Stimulated activated CD4-positive, alpha-beta T cell treated with anti-CD3 and anti-CD28 coated beads, Interleukin-12 subunit alpha, Interleukin-12 subunit beta, amount 100 ng/mL, for 24 hours (primary cell): ENCODE data around the gene SLC39A7.
"Not testable (repeated sequence)": the region's sequence is repeated elsewhere in the genome, so short reads cannot be mapped to it uniquely, and the experiment has no call there.

Experiments used
- DNase-seq, 2 experiments: peaks; one replicate each; pipeline ENCODE4 v3.0.0-alpha.2; 2020; ENCODE audit warnings: low read depth in 2 of 2

SLC39A7 gene

DNA sequence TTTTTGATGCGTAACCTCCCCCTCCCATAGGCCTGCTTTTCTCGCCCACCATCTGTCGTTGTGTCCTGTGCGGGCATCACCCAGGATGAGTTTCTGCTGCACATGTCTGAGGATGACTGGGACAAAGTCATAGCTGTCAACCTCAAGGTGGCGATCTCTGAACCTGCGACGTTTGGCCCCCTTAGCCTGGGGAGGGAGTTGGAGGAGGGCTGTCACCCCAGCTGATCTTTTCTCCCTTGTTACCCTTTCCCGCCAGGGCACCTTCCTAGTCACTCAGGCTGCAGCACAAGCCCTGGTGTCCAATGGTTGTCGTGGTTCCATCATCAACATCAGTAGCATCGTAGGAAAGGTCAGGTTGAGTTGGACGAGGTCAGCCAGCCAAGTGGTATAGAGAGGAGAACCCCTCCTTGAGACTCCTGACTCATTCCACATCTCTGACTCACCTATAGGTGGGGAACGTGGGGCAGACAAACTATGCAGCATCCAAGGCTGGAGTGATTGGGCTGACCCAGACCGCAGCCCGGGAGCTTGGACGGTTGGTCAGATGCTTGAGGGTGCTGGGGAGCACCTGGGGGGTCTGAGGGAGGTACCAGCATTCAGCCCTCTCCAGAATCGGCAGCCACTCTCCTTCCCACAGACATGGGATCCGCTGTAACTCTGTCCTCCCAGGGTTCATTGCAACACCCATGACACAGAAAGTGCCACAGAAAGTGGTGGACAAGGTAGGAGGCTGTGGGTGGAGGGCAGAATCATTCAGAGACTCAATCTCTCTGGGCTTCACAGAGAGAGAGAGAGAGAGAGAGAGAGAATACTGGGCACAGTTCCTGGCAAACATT is 4.7 kb downstream of the SLC39A7 start:
- no peak for DNase-seq

DNA sequence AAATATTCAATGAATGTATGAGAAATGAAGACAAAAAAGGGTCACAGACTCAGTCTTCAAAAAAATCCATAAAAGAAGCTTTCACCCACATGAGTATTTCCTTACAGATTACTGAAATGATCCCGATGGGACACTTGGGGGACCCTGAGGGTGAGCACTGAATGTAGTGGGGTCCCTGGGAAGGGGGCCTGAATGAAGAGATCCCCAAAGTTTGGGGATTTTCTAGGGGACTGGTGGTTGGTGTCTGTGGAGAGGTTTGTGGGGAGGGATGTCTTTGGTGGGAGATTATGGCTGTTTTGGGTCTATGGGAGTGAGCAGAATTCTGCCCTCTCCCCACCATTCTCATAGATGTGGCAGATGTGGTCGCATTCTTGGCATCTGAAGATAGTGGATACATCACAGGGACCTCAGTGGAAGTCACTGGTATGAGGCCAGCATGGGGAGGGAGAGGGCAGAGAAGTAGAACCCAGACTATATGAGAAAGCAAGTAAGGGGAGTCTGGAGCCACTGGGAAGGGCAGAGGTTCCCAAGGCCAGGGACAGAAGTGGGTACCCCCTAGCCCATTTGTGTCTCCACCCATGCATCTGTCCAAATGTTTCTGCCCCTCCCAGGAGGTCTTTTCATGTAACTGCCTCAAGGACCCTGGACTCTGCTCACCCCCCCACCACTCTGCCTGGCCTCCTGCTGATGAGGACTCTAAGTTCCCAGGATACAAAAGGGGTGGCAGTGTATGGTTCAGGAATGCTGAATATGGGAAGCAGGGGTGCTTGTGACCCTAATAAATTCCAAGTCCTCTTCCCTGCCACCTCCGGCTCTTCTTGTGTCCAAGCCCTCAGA is 5.6 kb downstream of the SLC39A7 start:
- DNase-seq: no peak

DNA sequence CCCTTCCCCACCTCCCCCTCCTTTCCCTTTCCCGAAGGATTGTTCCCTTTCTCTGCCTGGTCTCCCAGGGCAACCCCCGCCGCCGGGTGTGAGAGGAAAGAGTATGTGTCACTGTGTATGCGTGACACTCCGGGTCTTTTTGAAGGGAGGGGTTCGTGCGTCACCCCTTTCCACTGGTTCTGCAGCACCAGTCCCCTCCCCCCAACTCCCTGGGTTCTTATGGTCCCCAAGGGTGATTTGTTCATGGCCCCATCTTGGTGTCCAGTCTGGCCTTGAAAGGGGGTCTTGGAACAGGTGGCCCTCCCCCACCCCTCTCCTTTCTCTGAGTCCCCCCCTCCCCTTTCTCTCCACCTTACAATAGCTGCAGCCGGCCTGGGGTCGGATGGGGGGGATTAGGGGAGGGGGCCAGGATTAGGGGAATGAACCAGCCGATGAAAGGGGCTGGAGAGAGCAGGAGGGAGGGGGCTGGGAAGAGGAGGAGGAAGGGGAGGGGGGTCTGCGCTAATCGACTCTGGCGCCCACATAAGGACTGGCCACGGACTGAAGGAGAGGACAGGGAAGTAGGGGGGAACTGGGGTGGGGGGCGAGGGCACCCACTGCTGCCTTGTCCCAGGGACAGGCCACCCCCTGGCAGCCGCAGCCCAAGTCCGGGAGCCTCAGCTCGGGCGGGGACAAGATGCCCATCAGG is 6.3 kb downstream of the SLC39A7 start:
- DNase-seq: no peak

DNA sequence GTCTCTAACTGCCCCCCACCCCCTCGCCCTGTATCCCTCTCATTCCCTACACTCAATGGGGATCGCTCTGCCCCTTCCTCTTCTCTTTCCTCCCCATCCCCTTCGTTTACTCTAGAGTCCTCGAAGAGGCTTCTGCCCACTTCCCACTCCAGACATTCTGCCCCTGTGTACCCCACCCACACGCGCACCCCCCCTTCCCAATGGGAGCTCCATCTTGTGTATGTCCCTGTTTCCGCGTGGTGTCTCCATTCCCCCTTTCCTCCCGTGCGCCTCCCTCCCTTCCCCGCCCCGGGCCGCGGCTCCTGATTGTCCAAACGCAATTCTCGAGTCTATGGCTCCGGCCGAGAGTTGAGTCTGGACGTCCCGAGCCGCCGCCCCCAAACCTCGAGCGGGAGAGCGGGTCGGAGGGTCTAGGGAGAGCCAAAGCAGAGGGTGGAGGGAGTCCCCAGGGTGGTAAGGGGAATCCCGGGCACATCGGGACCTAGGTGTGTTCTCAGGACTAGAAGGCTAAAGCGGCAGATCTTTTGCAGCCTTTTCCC is 7.0 kb downstream of the SLC39A7 start:
- no peak for DNase-seq

DNA sequence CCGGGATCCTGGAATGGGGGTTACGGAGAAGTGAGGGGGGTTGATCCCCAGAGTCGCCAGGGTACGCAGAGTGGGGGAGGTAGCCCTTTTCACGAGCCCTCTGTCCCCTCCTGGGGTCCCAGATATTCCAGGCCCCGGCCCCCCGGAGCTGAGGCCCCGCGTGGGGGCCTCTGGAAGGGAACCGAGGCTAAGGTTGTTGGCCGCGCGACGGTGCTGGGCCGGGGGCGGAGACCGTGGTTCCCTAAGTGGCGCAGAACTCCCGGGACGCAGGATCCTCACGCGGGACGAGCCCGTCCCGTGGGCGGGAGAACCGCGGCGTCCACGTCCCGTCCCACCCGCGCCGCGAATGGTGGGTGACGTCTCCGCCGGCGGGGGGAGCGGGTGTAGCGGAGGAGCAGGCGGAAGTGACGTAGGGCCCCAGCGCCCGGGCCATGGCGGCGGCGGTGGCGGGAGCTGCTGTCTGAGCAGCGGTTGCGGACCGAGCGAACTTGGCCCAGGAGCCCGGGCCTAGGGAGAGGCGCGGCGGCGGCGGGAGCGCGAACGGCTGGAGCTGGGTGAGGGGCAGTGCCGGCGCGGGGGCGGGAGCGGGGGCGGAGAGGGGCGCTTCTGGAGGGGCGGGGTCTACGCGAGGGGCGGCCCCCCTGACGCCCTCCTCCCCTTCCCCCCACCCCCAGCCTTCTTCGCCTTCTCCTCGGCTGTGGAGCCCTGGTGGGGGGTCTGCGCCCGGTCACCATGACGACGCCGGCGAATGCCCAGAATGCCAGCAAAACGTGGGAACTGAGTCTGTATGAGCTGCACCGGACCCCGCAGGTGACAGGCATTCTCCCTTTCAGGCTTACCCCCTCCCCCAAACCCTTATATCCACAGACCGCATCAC is 7.7 kb downstream of the SLC39A7 start, which contains the start of gene RING1:
Gene RING1, plus strand, starts transcription at position 410 of the 877 bp plus-strand sequence. Its CDS starts 323 bp downstream, at position 733.
- peak; percentile 67 to 83 for DNase-seq

DNA sequence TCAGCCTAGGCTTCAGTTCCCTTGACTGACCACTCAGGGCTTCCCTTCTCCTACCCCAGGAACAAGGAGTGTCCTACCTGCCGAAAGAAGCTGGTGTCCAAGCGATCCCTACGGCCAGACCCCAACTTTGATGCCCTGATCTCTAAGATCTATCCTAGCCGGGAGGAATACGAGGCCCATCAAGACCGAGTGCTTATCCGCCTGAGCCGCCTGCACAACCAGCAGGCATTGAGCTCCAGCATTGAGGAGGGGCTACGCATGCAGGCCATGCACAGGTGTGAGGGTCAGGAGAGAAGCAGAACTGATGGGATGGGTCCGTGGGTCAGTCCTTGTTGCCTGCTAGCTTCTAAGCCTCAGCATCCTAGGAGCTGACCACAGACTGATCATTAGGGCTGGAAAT is 9.2 kb downstream of the SLC39A7 start:
- no peak for DNase-seq

DNA sequence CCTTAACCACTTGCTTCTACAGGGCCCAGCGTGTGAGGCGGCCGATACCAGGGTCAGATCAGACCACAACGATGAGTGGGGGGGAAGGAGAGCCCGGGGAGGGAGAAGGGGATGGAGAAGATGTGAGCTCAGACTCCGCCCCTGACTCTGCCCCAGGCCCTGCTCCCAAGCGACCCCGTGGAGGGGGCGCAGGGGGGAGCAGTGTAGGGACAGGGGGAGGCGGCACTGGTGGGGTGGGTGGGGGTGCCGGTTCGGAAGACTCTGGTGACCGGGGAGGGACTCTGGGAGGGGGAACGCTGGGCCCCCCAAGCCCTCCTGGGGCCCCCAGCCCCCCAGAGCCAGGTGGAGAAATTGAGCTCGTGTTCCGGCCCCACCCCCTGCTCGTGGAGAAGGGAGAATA is 10.5 kb downstream of the SLC39A7 start:
- DNase-seq: no peak

DNA sequence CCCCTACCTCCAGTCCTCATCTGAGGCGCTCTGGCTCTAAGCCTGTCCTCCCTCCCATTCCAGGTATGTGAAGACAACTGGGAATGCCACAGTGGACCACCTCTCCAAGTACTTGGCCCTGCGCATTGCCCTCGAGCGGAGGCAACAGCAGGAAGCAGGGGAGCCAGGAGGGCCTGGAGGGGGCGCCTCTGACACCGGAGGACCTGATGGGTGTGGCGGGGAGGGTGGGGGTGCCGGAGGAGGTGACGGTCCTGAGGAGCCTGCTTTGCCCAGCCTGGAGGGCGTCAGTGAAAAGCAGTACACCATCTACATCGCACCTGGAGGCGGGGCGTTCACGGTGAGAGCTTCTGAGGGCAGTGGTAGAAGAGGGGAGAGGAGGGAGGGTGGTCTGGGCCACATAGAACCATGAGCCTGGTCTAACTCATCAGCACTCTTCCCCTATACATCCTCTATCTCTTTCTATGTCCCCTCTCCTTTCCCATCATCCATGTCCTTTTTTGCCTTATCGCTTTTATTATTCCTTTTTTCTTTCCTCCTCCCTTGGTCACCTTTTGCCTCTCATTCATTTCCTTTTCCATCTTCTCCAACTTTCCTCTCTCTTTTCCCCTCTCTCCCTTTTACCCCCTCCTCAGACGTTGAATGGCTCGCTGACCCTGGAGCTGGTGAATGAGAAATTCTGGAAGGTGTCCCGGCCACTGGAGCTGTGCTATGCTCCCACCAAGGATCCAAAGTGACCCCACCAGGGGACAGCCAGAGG is 11.2 kb downstream of the SLC39A7 start:
- DNase-seq: no peak

DNA sequence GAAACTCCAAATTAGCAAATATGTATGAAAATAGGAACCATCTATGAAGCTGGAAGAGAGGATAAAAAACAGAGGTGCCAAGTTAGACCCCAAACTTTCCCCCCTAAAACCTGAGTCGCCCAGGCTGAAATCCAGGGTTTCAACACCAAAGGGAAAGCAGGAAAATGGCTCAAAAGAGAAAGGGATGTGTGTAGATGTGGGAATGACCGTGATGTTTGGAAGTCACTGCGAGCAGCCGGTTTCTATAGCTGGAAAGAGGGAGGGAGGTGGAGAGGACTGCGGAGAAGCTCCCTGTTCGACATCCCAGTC is 12.1 kb downstream of the SLC39A7 start:
- no peak for DNase-seq

DNA sequence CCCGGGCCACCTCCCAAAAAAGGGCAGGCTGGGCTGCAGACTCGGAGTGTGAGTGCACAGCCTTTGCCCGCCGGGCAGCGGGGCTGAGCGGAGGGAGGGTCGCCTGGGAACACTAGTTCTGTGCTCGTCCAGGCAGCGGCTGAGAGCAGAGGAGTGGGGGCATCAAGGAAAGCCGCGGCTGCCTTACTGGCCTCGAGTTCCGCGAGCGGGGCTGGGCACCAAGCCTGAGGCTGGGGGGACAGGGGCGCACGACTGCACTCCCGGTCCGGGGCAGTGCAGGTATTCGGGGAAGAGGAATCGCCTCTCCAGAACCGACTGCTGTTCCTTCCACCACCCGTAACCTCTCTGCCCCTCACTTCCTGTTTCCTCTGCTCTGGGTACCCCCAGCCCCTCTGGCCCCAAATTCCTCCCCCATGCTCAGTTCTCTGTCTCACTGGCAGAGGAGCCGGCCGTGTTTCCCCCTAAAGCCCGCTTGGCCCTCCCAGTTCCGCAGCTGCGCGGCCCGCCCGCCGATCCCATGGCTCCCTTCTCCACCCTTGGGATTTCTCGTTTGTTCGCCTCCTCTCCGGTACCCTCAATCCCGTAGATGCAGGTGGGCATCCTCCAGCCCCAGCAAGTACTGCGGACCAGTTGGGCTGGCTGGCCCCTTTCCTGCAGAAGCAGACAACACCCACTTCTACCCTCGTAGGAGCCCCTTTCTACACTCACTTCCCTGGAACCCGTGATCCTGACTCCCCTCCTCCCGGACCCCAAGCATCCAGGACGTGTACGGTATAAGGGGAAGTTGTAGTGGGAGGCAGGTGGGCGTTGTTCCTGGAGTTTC is 12.7 kb downstream of the SLC39A7 start:
- no peak for DNase-seq

DNA sequence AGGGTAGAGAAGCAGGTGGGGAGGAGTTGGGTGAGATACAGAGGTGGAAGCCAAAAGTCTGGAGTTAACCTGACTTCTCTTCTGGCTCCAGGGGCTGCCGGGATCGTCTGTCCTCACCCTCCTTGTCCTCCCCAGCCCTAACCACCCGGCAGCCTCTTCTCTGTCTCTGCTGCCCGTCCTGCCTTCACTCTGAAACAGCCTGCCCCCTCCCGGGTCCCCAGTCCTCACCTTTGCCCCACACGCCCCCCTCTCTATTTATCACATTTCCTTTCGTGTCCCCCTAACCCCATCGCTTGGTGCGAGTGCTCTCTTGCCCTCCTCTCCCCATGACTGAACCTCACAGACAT is 13.3 kb downstream of the SLC39A7 start:
- no peak for DNase-seq

DNA sequence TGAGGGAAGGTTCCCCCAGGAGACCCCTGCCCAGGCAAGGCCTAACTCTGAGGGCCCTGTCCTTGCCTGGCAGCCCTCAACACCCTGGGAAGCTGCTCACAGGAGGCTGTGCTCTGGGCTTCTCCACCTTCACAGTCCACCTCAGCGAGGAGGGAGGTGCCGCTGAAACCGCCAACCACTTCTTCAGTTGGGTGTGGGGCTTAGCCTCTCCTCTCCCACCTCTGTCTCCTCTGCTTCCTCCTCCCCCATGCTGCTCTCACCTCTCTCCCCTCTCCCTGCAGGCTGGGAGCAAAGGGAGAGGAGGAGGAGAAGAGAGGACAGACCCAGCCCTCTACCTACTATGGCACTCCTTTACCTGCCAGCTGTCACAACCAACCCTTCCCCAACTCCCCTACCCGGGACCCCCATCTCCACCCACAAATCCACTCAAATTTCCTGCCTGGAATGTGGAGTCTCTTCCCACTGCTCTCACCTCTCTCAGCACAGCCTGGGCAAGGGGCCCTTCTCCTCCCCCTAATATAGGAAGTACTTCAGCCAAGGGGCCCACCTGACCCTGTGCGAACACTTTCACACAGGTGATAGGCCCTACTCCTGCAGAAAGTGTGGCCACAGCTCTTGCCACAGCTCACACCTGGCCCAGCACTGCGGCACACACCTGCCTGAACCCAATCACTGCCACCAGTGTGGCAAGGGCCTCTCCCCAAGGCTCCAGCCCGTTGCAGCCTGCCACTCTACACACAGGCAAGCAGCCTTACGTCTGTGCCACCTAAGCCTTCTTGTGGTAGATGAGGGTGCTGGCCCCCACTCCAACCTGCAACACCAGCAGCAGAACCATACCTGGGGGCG is 14.8 kb downstream of the SLC39A7 start:
- DNase-seq: no peak

DNA sequence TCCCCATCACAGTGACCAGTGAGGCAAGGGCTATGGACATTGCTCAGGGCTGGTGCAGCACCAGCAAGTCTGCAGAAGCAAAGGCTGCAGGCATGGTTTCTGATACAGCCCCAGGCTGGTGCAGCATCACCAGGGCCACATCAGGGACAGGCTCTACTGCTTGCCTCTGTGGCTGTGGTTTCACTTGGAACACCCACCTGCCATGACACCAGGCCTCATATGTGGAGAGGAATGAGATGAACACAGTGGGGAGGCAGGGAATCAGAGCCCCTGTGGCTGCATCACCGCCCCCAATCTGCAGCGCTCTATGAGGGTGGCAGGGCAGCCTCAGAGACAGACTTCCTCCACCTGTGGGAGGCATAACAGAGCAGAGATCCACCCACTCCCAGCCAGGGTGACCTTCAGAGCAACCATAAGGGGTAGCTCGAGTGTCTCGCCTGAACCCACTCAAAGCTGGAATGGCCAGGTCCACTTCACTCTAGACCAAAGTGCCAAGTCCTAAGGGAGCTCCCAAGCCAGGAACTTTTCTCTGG is 15.5 kb downstream of the SLC39A7 start:
- DNase-seq: no peak

DNA sequence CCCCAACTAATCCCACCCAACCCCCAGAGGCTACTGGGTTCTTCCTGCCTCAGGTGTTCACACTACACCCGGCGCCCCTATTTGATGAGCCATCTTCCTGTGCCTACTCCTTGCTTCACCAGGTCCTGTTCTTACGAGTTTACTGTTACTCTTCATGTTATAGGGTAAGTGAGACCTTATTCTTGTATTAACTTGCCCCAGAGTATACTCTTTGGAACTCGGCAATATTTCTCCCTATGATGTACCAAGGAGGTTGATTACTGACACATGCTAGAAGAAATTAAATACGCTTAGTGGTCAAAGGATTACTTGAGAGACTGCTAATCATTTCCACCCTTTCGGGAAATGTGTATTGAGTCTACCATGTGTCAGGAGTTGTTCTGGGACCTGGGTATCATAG is 16.6 kb downstream of the SLC39A7 start:
- DNase-seq: no peak

DNA sequence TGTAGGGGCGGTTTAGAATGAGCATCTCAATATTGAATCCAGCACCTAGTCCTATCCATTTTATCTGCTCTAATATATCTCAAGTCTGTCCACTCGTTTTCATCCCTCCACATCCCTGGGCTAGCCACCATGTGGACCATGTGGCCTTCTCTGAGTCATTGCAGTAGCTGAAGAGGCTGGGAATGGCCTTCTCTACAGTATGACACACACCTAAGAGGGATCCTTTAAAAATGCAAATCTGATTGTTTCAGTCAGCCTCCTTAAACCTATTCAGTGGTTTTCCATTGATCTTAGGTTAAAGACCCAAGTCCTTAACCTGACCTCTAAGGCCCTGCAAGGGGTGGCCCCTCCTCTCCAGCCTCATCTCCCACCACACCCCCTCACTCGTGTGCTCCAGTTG is 17.0 kb downstream of the SLC39A7 start:
- no peak for DNase-seq

DNA sequence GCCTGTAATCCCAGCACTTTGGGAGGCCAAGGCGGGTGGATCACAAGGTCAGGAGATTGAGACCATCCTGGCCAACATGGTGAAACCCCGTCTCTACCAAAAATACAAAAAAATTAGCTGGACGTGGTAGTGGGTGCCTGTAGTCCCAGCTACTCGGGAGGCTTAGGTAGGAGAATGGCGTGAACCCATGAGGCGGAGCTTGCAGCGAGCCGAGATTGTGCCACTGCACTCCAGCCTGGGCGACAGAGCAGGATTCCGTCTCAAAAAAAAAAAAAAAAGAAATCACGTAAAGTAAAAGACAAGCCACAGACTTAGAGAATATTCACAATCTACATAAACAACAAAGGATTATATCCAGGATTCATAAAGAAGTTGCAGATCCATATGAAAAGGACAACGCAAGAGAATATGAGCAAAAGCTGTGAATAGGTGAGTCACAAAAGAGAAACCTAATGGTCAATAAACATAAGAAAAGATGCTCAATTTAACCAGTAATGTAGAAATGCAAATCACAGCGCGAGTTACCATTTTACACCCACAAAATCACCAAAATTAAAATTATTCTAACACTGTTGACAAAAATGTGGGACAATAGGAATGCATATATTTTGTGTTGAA is 25.9 kb downstream of the SLC39A7 start:
- DNase-seq: not testable (repeated sequence)

DNA sequence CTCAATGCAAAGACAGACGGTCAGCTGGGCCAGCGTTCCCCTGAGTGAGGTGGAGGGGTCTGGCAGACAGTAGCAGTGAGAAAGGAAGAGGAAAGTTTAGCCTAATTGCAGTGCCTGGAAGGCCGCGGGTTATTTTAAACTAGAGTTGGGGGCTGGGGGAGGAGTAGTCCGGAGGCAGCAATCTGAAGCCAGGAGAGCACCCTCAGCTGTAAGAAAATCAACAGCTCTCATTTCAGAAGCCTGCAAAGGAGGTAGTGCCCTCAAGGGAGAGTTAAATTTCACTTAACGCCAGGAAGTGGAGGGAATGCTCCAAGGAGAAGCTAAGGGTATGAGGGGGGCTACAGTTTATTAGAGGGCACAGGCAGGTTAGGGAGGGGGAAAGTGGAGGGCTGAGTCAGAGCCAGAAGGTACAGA is 34.6 kb downstream of the SLC39A7 start:
- DNase-seq: no peak

DNA sequence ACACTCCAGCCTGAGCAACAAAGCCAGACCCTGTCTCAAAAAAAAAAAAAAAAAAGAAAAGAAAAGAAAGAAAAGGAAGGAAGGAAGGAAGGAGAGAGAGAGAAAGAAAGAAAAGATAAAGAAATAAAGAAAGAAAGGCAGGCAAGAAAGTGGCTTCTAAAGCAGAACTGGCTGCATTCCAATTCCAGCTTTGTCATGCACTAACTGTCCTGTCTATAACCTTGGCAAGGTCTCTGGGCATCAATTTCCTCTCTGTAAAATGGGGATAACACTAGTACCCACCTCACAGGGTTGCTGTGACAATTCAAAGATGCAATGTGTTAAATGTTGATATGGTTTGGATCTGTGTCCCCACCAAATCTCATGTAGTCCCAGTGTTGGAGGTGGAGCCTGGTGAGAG is 35.7 kb downstream of the SLC39A7 start:
- no peak for DNase-seq
